ENCODE measurements around the gene SP9.

DNA sequence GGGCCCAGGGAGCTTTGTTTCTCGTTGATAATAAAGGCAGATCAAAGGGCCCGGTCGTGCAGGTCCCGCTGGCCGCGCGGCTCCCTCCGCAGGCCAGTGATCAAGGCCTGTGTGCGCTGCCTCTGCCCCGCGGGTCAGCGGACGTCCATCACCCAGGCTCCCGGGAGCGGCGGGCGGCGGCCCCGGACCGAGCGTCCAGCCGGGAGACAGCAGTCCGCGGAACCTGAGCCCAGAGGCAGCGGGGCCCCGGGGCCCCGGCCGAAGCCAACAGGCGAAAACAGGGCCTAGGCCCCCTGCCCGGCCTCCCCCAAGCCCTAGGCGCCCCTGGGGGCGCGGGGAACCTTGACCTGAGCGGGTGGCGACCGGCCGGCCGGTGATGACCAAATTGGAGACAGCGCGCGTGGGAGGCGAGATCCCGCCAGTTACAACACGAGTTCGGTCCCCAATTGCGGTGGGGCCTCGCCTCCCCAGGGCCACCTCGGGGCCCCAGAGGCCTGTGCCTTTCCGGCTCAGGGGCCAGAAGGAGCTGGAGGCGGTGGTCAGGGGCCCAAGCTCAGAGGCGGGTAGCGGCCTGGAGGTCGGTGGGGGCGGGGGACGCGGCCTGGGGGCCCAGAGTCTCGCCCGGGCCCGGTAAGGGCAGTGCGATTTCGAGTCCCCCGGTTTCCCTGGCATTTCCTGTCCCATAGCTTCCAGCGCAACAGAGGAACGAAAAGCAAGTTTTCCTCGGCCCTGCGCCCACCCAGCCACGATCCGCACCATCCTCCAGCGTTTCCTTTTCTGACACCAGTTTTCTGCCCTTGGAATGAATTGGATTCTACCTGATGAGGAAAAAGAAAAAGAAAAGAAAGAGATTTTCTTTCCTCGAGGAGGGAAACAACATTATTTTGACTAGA, 5.9 kb downstream of the SP9 start:
- TF ChIP-seq, protein P1, sequence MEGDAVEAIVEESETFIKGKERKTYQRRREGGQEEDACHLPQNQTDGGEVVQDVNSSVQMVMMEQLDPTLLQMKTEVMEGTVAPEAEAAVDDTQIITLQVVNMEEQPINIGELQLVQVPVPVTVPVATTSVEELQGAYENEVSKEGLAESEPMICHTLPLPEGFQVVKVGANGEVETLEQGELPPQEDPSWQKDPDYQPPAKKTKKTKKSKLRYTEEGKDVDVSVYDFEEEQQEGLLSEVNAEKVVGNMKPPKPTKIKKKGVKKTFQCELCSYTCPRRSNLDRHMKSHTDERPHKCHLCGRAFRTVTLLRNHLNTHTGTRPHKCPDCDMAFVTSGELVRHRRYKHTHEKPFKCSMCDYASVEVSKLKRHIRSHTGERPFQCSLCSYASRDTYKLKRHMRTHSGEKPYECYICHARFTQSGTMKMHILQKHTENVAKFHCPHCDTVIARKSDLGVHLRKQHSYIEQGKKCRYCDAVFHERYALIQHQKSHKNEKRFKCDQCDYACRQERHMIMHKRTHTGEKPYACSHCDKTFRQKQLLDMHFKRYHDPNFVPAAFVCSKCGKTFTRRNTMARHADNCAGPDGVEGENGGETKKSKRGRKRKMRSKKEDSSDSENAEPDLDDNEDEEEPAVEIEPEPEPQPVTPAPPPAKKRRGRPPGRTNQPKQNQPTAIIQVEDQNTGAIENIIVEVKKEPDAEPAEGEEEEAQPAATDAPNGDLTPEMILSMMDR (IDR thresholded peaks at IDR 0.05), result no peak
- TF ChIP-seq POLR2A (IDR thresholded peaks at IDR 0.05), result no peak

All from testis (tissue), 2 donors.